ENCODE measurements around the gene CDC14B. TPM values are rescaled to one million over a fixed set of nuclear protein-coding genes. Genes with fewer than 3 reads are reported as not detected.

The CDC14B gene
- total RNA-seq, 1 donor from 2014 or later: 38.1 TPM

GRCh38 chr9:96621618-96622017, 2.0 kb upstream of the CDC14B start:
- H3K36me3 ChIP-seq: no peaks in the 10 kb centered on the region
- no peak overlapping the region for H3K27ac ChIP-seq
- no peak for TF ChIP-seq EZH2phosphoT487 (IDR thresholded peaks at IDR 0.05)
- no peak for TF ChIP-seq EZH2 (IDR thresholded peaks at IDR 0.05)
- no peak for TF ChIP-seq CTCF (IDR thresholded peaks at IDR 0.05)
- H3K27ac Mint-ChIP-seq: peak overlapping the region; percentile 31
- H3K9ac ChIP-seq: no peak overlapping the region
- no peak for DNase-seq (ENCODE audit: low spot score)
- peaks cover 23% of the 10 kb centered on the region for H4K20me1 ChIP-seq (ENCODE audit: low read depth)
- no peaks in the 10 kb centered on the region for H3K9me3 Mint-ChIP-seq
- peaks cover 28% of the 10 kb centered on the region for H3K27me3 ChIP-seq
- peaks cover 20% of the 10 kb centered on the region for H3F3A ChIP-seq (ENCODE audit: low read depth)
- peaks cover 23% of the 10 kb centered on the region for H3K79me2 ChIP-seq (ENCODE audit: low read depth)
- H3K4me3 ChIP-seq: no peak overlapping the region
- no peaks in the 10 kb centered on the region for H3K9me3 ChIP-seq (ENCODE audit: low read depth)
- H3K4me3 Mint-ChIP-seq: no peak overlapping the region
- H3K36me3 Mint-ChIP-seq: no peaks in the 10 kb centered on the region
- H2AFZ ChIP-seq (replicated peaks): no peak overlapping the region
- peaks cover 34% of the 10 kb centered on the region for H3K4me1 Mint-ChIP-seq
- peak overlapping the region; percentile 79 for H3K4me2 ChIP-seq
- H3K4me1 ChIP-seq: peaks cover 24% of the 10 kb centered on the region
- peaks cover 5% of the 10 kb centered on the region for H3K27me3 Mint-ChIP-seq (ENCODE audit: insufficient read depth, low read depth)

- Histone ChIP-seq H3K9me3 (ENCODE audit: low read depth) (no peaks in the 10 kb centered on the region), H3K4me1 (peaks cover 24% of the 10 kb centered on the region), H3K79me2 (ENCODE audit: low read depth) (peaks cover 28% of the 10 kb centered on the region), H2AFZ (replicated peaks) (peak overlapping the region; percentile 93), H3K27ac (no peak overlapping the region), H3K9ac (no peak overlapping the region), H3F3A (ENCODE audit: low read depth) (peaks cover 20% of the 10 kb centered on the region), H3K36me3 (no peaks in the 10 kb centered on the region), H3K4me3 (peak overlapping the region; percentile 69), H3K27me3 (peaks cover 28% of the 10 kb centered on the region), H3K4me2 (peak overlapping the region; percentile 79), H4K20me1 (ENCODE audit: low read depth) (peaks cover 30% of the 10 kb centered on the region)
- Mint-ChIP-seq H3K36me3 (no peaks in the 10 kb centered on the region), H3K4me3 (peak overlapping the region; percentile 90), H3K9me3 (no peaks in the 10 kb centered on the region), H3K4me1 (peaks cover 34% of the 10 kb centered on the region), H3K27me3 (ENCODE audit: insufficient read depth, low read depth) (peaks cover 2% of the 10 kb centered on the region), H3K27ac (peak overlapping the region; percentile 48)
- peak; percentile 70 for DNase-seq (ENCODE audit: low spot score)
- TF ChIP-seq EZH2phosphoT487 (IDR thresholded peaks at IDR 0.05) (no peak), CTCF (IDR thresholded peaks at IDR 0.05) (peak; percentile 33)
These were observed 1.2 kb upstream of the CDC14B start for GRCh38 chr9:96620832-96621269.

- peak overlapping the region; percentile 93 for H2AFZ ChIP-seq (replicated peaks)
- Mint-ChIP-seq H3K4me1 (peaks cover 34% of the 10 kb centered on the region), H3K36me3 (no peaks in the 10 kb centered on the region), H3K4me3 (peak overlapping the region; percentile 90), H3K27ac (peak overlapping the region; percentile 78), H3K9me3 (no peaks in the 10 kb centered on the region), H3K27me3 (ENCODE audit: insufficient read depth, low read depth) (peaks cover 2% of the 10 kb centered on the region)
- H3F3A ChIP-seq (ENCODE audit: low read depth): peaks cover 20% of the 10 kb centered on the region
- peak; percentile 6 for DNase-seq (ENCODE audit: low spot score)
- peak overlapping the region; percentile 79 for H3K4me2 ChIP-seq
- H3K9me3 ChIP-seq (ENCODE audit: low read depth): no peaks in the 10 kb centered on the region
- H3K27ac ChIP-seq: no peak overlapping the region
- peaks cover 28% of the 10 kb centered on the region for H3K27me3 ChIP-seq
- H3K4me1 ChIP-seq: peaks cover 24% of the 10 kb centered on the region
- peaks cover 28% of the 10 kb centered on the region for H3K79me2 ChIP-seq (ENCODE audit: low read depth)
- H3K9ac ChIP-seq: no peak overlapping the region
- peaks cover 36% of the 10 kb centered on the region for H4K20me1 ChIP-seq (ENCODE audit: low read depth)
- TF ChIP-seq EZH2 (IDR thresholded peaks at IDR 0.05) (no peak), EZH2phosphoT487 (IDR thresholded peaks at IDR 0.05) (no peak), CTCF (IDR thresholded peaks at IDR 0.05) (no peak)
- no peaks in the 10 kb centered on the region for H3K36me3 ChIP-seq
- peak overlapping the region; percentile 69 for H3K4me3 ChIP-seq
These were observed 505 bp upstream of the CDC14B start for GRCh38 chr9:96620181-96620514.
